NCI-H345 (cell line): ENCODE data around the gene CSK.

Experiments
- DNase-seq: peaks from one replicate; lab custom pipeline; 2025; lab: John Stamatoyannopoulos, UW

The CSK gene

GRCh38 chr15:74843445-74843828 is 61.6 kb downstream of the CSK start:
- no peak for DNase-seq

- DNase-seq, result no peak
Measured at GRCh38 chr15:74843891-74844299, 62.0 kb downstream of the CSK start.

- DNase-seq, result no peak
Measured at GRCh38 chr15:74844319-74845207, 62.7 kb downstream of the CSK start.

- DNase-seq, result no peak
Measured at GRCh38 chr15:74845208-74845568, 63.3 kb downstream of the CSK start.

GRCh38 chr15:74845581-74845980 is 63.7 kb downstream of the CSK start:
- no peak for DNase-seq

GRCh38 chr15:74847432-74847831 is 65.6 kb downstream of the CSK start:
- DNase-seq, result no peak

- DNase-seq, result no peak
Measured at GRCh38 chr15:74850393-74850792, 68.5 kb downstream of the CSK start.

GRCh38 chr15:74851960-74852359 is 70.1 kb downstream of the CSK start:
- no peak for DNase-seq
